Loucy (cell line): Measurements from ENCODE around the gene OR8B8.

Experiments
- EZH2phosphoT487 ChIP-seq: fragments of 200-600 bp; IDR thresholded peaks from 2 replicates; pipeline ENCODE4 v1.6.1; 2018; ENCODE audit warnings: antibody characterized with exemption, mild to moderate bottlenecking, moderate library complexity, borderline replicate concordance
- TF ChIP-seq, protein P1 (sequence below): fragments of 200-600 bp; sonication (generic); conservative IDR thresholded peaks from 2 replicates; pipeline ENCODE4 v1.5.1; 2014; ENCODE audit warnings: mild to moderate bottlenecking, antibody characterized with exemption, low read length

DNA sequence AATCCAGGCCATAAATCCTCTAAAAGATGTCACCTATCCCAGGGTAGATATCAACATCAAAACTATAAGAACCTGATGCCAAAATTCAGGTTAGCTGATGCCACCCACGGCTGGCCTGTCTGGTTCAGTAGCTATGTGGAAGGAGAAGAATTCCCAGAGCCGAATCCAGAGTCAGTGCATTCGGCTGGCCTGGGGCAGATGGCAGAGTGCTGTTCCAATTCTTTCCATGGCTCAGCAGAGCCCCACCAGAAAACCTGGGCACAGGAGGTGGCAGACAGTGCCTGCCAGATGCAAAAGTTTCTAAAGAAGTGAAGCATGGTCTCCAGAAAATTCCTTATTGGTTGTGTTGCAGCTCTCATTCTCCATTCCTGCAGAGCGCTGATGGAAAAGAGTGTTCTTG, 19.9 kb upstream of the OR8B8 start:
- no peak for TF ChIP-seq EZH2phosphoT487
- TF ChIP-seq, protein P1, sequence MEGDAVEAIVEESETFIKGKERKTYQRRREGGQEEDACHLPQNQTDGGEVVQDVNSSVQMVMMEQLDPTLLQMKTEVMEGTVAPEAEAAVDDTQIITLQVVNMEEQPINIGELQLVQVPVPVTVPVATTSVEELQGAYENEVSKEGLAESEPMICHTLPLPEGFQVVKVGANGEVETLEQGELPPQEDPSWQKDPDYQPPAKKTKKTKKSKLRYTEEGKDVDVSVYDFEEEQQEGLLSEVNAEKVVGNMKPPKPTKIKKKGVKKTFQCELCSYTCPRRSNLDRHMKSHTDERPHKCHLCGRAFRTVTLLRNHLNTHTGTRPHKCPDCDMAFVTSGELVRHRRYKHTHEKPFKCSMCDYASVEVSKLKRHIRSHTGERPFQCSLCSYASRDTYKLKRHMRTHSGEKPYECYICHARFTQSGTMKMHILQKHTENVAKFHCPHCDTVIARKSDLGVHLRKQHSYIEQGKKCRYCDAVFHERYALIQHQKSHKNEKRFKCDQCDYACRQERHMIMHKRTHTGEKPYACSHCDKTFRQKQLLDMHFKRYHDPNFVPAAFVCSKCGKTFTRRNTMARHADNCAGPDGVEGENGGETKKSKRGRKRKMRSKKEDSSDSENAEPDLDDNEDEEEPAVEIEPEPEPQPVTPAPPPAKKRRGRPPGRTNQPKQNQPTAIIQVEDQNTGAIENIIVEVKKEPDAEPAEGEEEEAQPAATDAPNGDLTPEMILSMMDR = no peak
